NCI-H2227 treated with DMSO at 0.1 percent for 48 hours (cell line): Measurements from ENCODE around the gene HDAC9.
"Not testable (repeated sequence)": the region's sequence is repeated elsewhere in the genome, so short reads cannot be mapped to it uniquely, and the experiment has no call there.

Source experiments
- DNase-seq: peaks from one replicate; lab custom pipeline; 2025; lab: John Stamatoyannopoulos, UW

Gene HDAC9

GRCh38 chr7:19026888-19027287, 531.3 kb downstream of the HDAC9 start:
- DNase-seq = no peak

GRCh38 chr7:19030281-19030680, 534.7 kb downstream of the HDAC9 start:
- DNase-seq = no peak

- DNase-seq = not testable (repeated sequence)
These were observed 537.4 kb downstream of the HDAC9 start for GRCh38 chr7:19032942-19033341.

GRCh38 chr7:19051767-19052375, 556.3 kb downstream of the HDAC9 start:
- DNase-seq = no peak
